Karpas-422 (cell line): ENCODE results near the gene PPP1R12C. TPM values are rescaled to one million over a fixed set of nuclear protein-coding genes. Genes with fewer than 3 reads are reported as not detected.
A peak's percentile ranks its signal among the peaks of the same experiment; 100 is the strongest.

Experiments used
- DNase-seq: peaks from one replicate; pipeline ENCODE4 v3.0.0-alpha.2; 2015
- H2AFZ ChIP-seq: fragments of 200-600 bp; sonication (generic); 2 replicates; pipeline ENCODE4 v1.6.1; 2014; ENCODE audit warnings: antibody characterized with exemption, low read length, mixed read lengths
- H3K27ac ChIP-seq: fragments of 200-600 bp; sonication (generic); 2 replicates; pipeline ENCODE4 v1.5.1; 2014; ENCODE audit warnings: mild to moderate bottlenecking, low read length, moderate library complexity
- H3K27me3 ChIP-seq: fragments of 200-600 bp; sonication (generic); 2 replicates; pipeline ENCODE4 v1.6.1; 2014; ENCODE audit warnings: low read length, mixed read lengths
- H3K36me3 ChIP-seq: fragments of 200-600 bp; sonication (generic); 2 replicates; pipeline ENCODE4 v1.6.1; 2014; ENCODE audit warnings: low read length, mixed read lengths; ENCODE audit not compliant: insufficient read depth
- H3K4me1 ChIP-seq: fragments of 200-600 bp; sonication (generic); 2 replicates; pipeline ENCODE4 v1.6.1; 2014; ENCODE audit warnings: mild to moderate bottlenecking, low read length, mixed read lengths
- H3K4me2 ChIP-seq: fragments of 200-600 bp; sonication (generic); 2 replicates; pipeline ENCODE4 v1.6.1; 2014; ENCODE audit warnings: low read length, low read depth, mild to moderate bottlenecking; ENCODE audit not compliant: poor library complexity, severe bottlenecking
- H3K4me3 ChIP-seq: fragments of 200-600 bp; sonication (generic); 2 replicates; pipeline ENCODE4 v1.5.1; 2014; ENCODE audit warnings: mild to moderate bottlenecking, antibody characterized with exemption, low read length, mixed read lengths
- H3K79me2 ChIP-seq: fragments of 200-600 bp; sonication (generic); 2 replicates; pipeline ENCODE4 v1.6.1; 2014; ENCODE audit warnings: mild to moderate bottlenecking, low read length, mixed read lengths
- H3K9ac ChIP-seq: fragments of 200-600 bp; sonication (generic); 2 replicates; pipeline ENCODE4 v1.6.0; 2014; ENCODE audit warnings: low read length
- H3K9me2 ChIP-seq: fragments of 200-600 bp; sonication (generic), shearing (Covaris generic); replicated peaks from 2 replicates; pipeline ENCODE4 v1.6.0; 2014; ENCODE audit warnings: mild to moderate bottlenecking, low read length, moderate library complexity; ENCODE audit not compliant: insufficient read depth
- H3K9me3 ChIP-seq: fragments of 300-700, 200-600 bp; sonication (generic); 2 replicates; pipeline ENCODE4 v1.6.1; 2014; ENCODE audit warnings: low read length, mixed read lengths
- H4K20me1 ChIP-seq: fragments of 200-600 bp; sonication (generic); 2 replicates; pipeline ENCODE4 v1.6.1; 2014; ENCODE audit warnings: mild to moderate bottlenecking, antibody characterized with exemption, low read length, low read depth; ENCODE audit not compliant: insufficient read depth
- total RNA-seq: library from RNA; depleted of rRNA; stranded (reverse); fragments of >200 nt; shearing (Covaris generic); gene quantifications from 2 replicates; pipeline ENCODE4 v1.2.3, GENCODE V29; 2014; ENCODE audit warnings: low replicate concordance

PPP1R12C gene
- total RNA-seq, 1 experiment from 2014 or later, result 81.8 TPM

GRCh38 chr19:55080121-55080967 is 37.1 kb downstream of the PPP1R12C start:
- no peak overlapping the region for H3K4me2 ChIP-seq
- no peak overlapping the region for H3K27ac ChIP-seq
- no peaks in the 10 kb centered on the region for H3K9me2 ChIP-seq
- H3K9ac ChIP-seq, result no peak overlapping the region
- no peaks in the 10 kb centered on the region for H3K79me2 ChIP-seq
- H4K20me1 ChIP-seq, result 0 out of 2 replicates have a peak, but pooled peaks cover 13% of the 10 kb centered on the region
- H2AFZ ChIP-seq, result no peak overlapping the region
- no peaks in the 10 kb centered on the region for H3K4me1 ChIP-seq
- no peak overlapping the region for H3K4me3 ChIP-seq
- DNase-seq, result peak; percentile 78
- no peaks in the 10 kb centered on the region for H3K27me3 ChIP-seq
- H3K9me3 ChIP-seq, result no peaks in the 10 kb centered on the region
- H3K36me3 ChIP-seq, result peaks cover 24% of the 10 kb centered on the region

GRCh38 chr19:55079400-55080038 is 37.9 kb downstream of the PPP1R12C start:
- H3K9ac ChIP-seq, result no peak overlapping the region

GRCh38 chr19:55078996-55079395 is 38.4 kb downstream of the PPP1R12C start:
- no peak overlapping the region for H3K27ac ChIP-seq
- H3K79me2 ChIP-seq, result no peaks in the 10 kb centered on the region
- no peaks in the 10 kb centered on the region for H3K27me3 ChIP-seq
- no peak for DNase-seq
- no peak overlapping the region for H3K4me2 ChIP-seq
- H3K9ac ChIP-seq, result no peak overlapping the region
- peaks cover 24% of the 10 kb centered on the region for H3K36me3 ChIP-seq
- H3K4me3 ChIP-seq, result no peak overlapping the region
- 0 out of 2 replicates have a peak, but pooled peaks cover 13% of the 10 kb centered on the region for H4K20me1 ChIP-seq
- no peaks in the 10 kb centered on the region for H3K9me3 ChIP-seq
- no peak overlapping the region for H2AFZ ChIP-seq
- no peaks in the 10 kb centered on the region for H3K9me2 ChIP-seq
- no peaks in the 10 kb centered on the region for H3K4me1 ChIP-seq

More at GRCh38 chr19:55079400-55080038, 37.9 kb downstream of the PPP1R12C start:
- Histone ChIP-seq H3K9me3 (no peaks in the 10 kb centered on the region), H3K4me2 (no peak overlapping the region), H3K79me2 (no peaks in the 10 kb centered on the region), H3K4me3 (no peak overlapping the region), H2AFZ (no peak overlapping the region), H3K36me3 (peaks cover 24% of the 10 kb centered on the region), H3K9me2 (no peaks in the 10 kb centered on the region), H3K27me3 (no peaks in the 10 kb centered on the region), H4K20me1 (0 out of 2 replicates have a peak, but pooled peaks cover 13% of the 10 kb centered on the region), H3K27ac (no peak overlapping the region), H3K4me1 (no peaks in the 10 kb centered on the region)
- DNase-seq, result no peak

GRCh38 chr19:55077106-55077505 is 40.3 kb downstream of the PPP1R12C start:
- Histone ChIP-seq H3K27me3 (no peaks in the 10 kb centered on the region), H4K20me1 (0 out of 2 replicates have a peak, but pooled peaks cover 13% of the 10 kb centered on the region), H3K79me2 (no peaks in the 10 kb centered on the region), H3K4me2 (no peak overlapping the region), H3K9me3 (no peaks in the 10 kb centered on the region), H3K27ac (no peak overlapping the region), H2AFZ (no peak overlapping the region), H3K4me1 (no peaks in the 10 kb centered on the region), H3K9me2 (no peaks in the 10 kb centered on the region), H3K9ac (no peak overlapping the region), H3K4me3 (no peak overlapping the region), H3K36me3 (peaks cover 18% of the 10 kb centered on the region)
- DNase-seq, result no peak

- Histone ChIP-seq H3K4me3 (no peak overlapping the region), H3K27me3 (no peaks in the 10 kb centered on the region), H3K4me2 (no peak overlapping the region), H3K79me2 (no peaks in the 10 kb centered on the region), H3K36me3 (peaks cover 12% of the 10 kb centered on the region; the same call in 1 of the 2 replicates), H3K4me1 (no peaks in the 10 kb centered on the region), H3K9ac (no peak overlapping the region), H3K9me2 (no peaks in the 10 kb centered on the region), H2AFZ (no peak overlapping the region), H3K9me3 (no peaks in the 10 kb centered on the region), H4K20me1 (0 out of 2 replicates have a peak, but pooled peaks cover 13% of the 10 kb centered on the region), H3K27ac (no peak overlapping the region)
- no peak for DNase-seq
Measured at GRCh38 chr19:55076321-55076720, 41.1 kb downstream of the PPP1R12C start.

- no peak for DNase-seq
- no peak within 1 kb of the TSS for H3K27ac ChIP-seq
- H3K9me2 ChIP-seq, result no peaks in the 10 kb centered on the region
- H3K9me3 ChIP-seq, result no peaks in the 10 kb centered on the region
- 0 out of 2 replicates have a peak, but pooled peaks cover 14% of the 10 kb centered on the region for H4K20me1 ChIP-seq
- H3K4me3 ChIP-seq, result no peak within 1 kb of the TSS
- no peaks in the 10 kb centered on the region for H3K4me1 ChIP-seq
- no peak within 1 kb of the TSS for H2AFZ ChIP-seq
- no peak within 1 kb of the TSS for H3K9ac ChIP-seq
- peaks cover 4% of the 10 kb centered on the region; the same call in 1 of the 2 replicates for H3K36me3 ChIP-seq
- H3K79me2 ChIP-seq, result no peaks in the 10 kb centered on the region
- H3K27me3 ChIP-seq, result no peaks in the 10 kb centered on the region
- no peak within 1 kb of the TSS for H3K4me2 ChIP-seq
Measured at GRCh38 chr19:55075371-55075998, 42.0 kb downstream of the PPP1R12C start, which contains the start of gene EPS8L1. Gene EPS8L1 (plus strand): TSS chr19:55075869. CDS start chr19:55076445, 576 bp downstream.

GRCh38 chr19:55071913-55072312 is 45.5 kb downstream of the PPP1R12C start:
- H4K20me1 ChIP-seq, result peaks cover 13% of the 10 kb centered on the region; the same call in 1 of the 2 replicates
- no peak overlapping the region for H3K4me2 ChIP-seq
- DNase-seq, result no peak
- no peak overlapping the region for H3K4me3 ChIP-seq
- H3K9me2 ChIP-seq, result no peaks in the 10 kb centered on the region
- no peaks in the 10 kb centered on the region for H3K27me3 ChIP-seq
- no peaks in the 10 kb centered on the region for H3K4me1 ChIP-seq
- no peak overlapping the region for H3K9ac ChIP-seq
- no peaks in the 10 kb centered on the region for H3K9me3 ChIP-seq
- H3K36me3 ChIP-seq, result no peaks in the 10 kb centered on the region
- H3K79me2 ChIP-seq, result no peaks in the 10 kb centered on the region
- H2AFZ ChIP-seq, result no peak overlapping the region
- H3K27ac ChIP-seq, result no peak overlapping the region

GRCh38 chr19:55071129-55071502 is 46.3 kb downstream of the PPP1R12C start:
- Histone ChIP-seq H3K4me2 (no peak overlapping the region), H3K4me3 (no peak overlapping the region), H2AFZ (no peak overlapping the region), H4K20me1 (peaks cover 12% of the 10 kb centered on the region; the same call in 1 of the 2 replicates), H3K36me3 (no peaks in the 10 kb centered on the region), H3K27me3 (no peaks in the 10 kb centered on the region), H3K4me1 (no peaks in the 10 kb centered on the region), H3K9ac (no peak overlapping the region), H3K27ac (no peak overlapping the region), H3K9me3 (no peaks in the 10 kb centered on the region), H3K79me2 (no peaks in the 10 kb centered on the region), H3K9me2 (no peaks in the 10 kb centered on the region)
- no peak for DNase-seq
